WTC11 (cell line): Measurements from ENCODE around the gene ATG9B. TPM values are rescaled to one million over a fixed set of nuclear protein-coding genes. Genes with fewer than 3 reads are reported as not detected.
"Not testable (repeated sequence)": the region's sequence is repeated elsewhere in the genome, so short reads cannot be mapped to it uniquely, and the experiment has no call there.

Experiments
- ATAC-seq: fragments of 200-7000 bp; cut with Tn5 transposase; 2 replicates; pipeline ENCODE4 v1.10.0; 2021; ENCODE audit warnings: mild to moderate bottlenecking, moderate library complexity
- CTCF ChIA-PET: fragments of 300-600 bp; sonication (Branson Sonifier 250); formaldehyde crosslinking; loops from one replicate; lab custom pipeline; 2021; ENCODE audit warnings: antibody characterized with exemption; lab: Charles Lee
- POLR2A ChIA-PET: fragments of 350-600 bp; sonication (Branson Sonifier 250); formaldehyde crosslinking; loops from one replicate; lab custom pipeline; 2021; ENCODE audit warnings: antibody characterized with exemption; lab: Charles Lee
- DNase-seq: peaks from one replicate; pipeline ENCODE4 v3.0.0; 2021; ENCODE audit warnings: low spot score
- H3K27ac Mint-ChIP-seq: 2 replicates; pipeline ENCODE4 v1.8.0; 2021; ENCODE audit warnings: mixed read lengths
- H3K27me3 Mint-ChIP-seq: 2 replicates; pipeline ENCODE4 v1.8.0; 2021; ENCODE audit warnings: low read depth, mild to moderate bottlenecking, moderate library complexity, mixed read lengths
- H3K36me3 Mint-ChIP-seq: 2 replicates; pipeline ENCODE4 v1.8.0; 2021; ENCODE audit warnings: mixed read lengths
- H3K4me1 Mint-ChIP-seq: 2 replicates; pipeline ENCODE4 v1.8.0; 2022; ENCODE audit warnings: mixed read lengths
- H3K4me3 Mint-ChIP-seq: 2 replicates; pipeline ENCODE4 v1.8.0; 2021; ENCODE audit warnings: mild to moderate bottlenecking, moderate library complexity, mixed read lengths
- H3K9me3 Mint-ChIP-seq: 2 replicates; pipeline ENCODE4 v1.8.0; 2021; ENCODE audit warnings: mixed read lengths
- AFF4 ChIP-seq: sonication (generic); formaldehyde crosslinking; IDR thresholded peaks from 2 replicates; pipeline ENCODE4 v1.8.1; 2023; ENCODE audit warnings: mild to moderate bottlenecking, missing genetic modification reagents, borderline replicate concordance
- ATF2 ChIP-seq: sonication (generic); formaldehyde crosslinking; IDR thresholded peaks from 2 replicates; pipeline ENCODE4 v1.8.1; 2022; ENCODE audit warnings: low read depth, missing genetic modification reagents, borderline replicate concordance
- CBFB ChIP-seq: sonication (generic); formaldehyde crosslinking; IDR thresholded peaks from 2 replicates; pipeline ENCODE4 v1.8.1; 2022; ENCODE audit warnings: mild to moderate bottlenecking, low read depth, missing genetic modification reagents
- CREM ChIP-seq: sonication (generic); formaldehyde crosslinking; IDR thresholded peaks from 2 replicates; pipeline ENCODE4 v1.8.1; 2022; ENCODE audit warnings: mild to moderate bottlenecking, missing genetic modification reagents, moderate library complexity
- ESRRA ChIP-seq: sonication (generic); formaldehyde crosslinking; IDR thresholded peaks from 2 replicates; pipeline ENCODE4 v1.8.1; 2022; ENCODE audit warnings: mild to moderate bottlenecking, missing genetic modification reagents, borderline replicate concordance
- FOXK1 ChIP-seq: sonication (generic); formaldehyde crosslinking; IDR thresholded peaks from 2 replicates; pipeline ENCODE4 v1.8.0; 2022; ENCODE audit warnings: mild to moderate bottlenecking, moderate library complexity, missing genetic modification reagents
- GABPB1 ChIP-seq: sonication (generic); formaldehyde crosslinking; IDR thresholded peaks from 2 replicates; pipeline ENCODE4 v1.8.1; 2023; ENCODE audit warnings: mild to moderate bottlenecking, missing genetic modification reagents
- PRRX2 ChIP-seq: fragments of 250-450 bp; sonication (Bioruptor Pico); IDR thresholded peaks from 2 replicates; pipeline ENCODE4 v1.8.0; 2021; ENCODE audit warnings: mild to moderate bottlenecking
- RELA ChIP-seq: sonication (generic); formaldehyde crosslinking; IDR thresholded peaks from 2 replicates; pipeline ENCODE4 v1.8.1; 2022; ENCODE audit warnings: missing genetic modification reagents, mild to moderate bottlenecking, borderline replicate concordance
- TEAD4 ChIP-seq: sonication (generic); formaldehyde crosslinking; IDR thresholded peaks from 2 replicates; pipeline ENCODE4 v1.8.0; 2022; ENCODE audit warnings: mild to moderate bottlenecking, missing genetic modification reagents
- ZNF423 ChIP-seq: fragments of 250-450 bp; sonication (Bioruptor Pico); IDR thresholded peaks from 2 replicates; pipeline ENCODE4 v2.1.2; 2022; ENCODE audit warnings: mild to moderate bottlenecking, moderate library complexity
- ZNF425 ChIP-seq: fragments of 250-450 bp; sonication (Bioruptor Pico); conservative IDR thresholded peaks from 2 replicates; pipeline ENCODE4 v1.9.0; 2021; ENCODE audit warnings: mild to moderate bottlenecking
- total RNA-seq: library from RNA; stranded (reverse); gene quantifications from 3 replicates; pipeline ENCODE4 v1.2.3, GENCODE V29; 2021
- TF ChIP-seq, protein P1 (sequence below): fragments of 200-600 bp; IDR thresholded peaks from 2 replicates; pipeline ENCODE4 v1.8.0; 2022; ENCODE audit warnings: antibody characterized with exemption
- TF ChIP-seq, protein P2 (sequence below): sonication (generic); formaldehyde crosslinking; conservative IDR thresholded peaks from 2 replicates; pipeline ENCODE4 v1.8.1; 2023; ENCODE audit warnings: mild to moderate bottlenecking, low read depth, missing genetic modification reagents, moderate library complexity
- TF ChIP-seq, protein P3 (sequence below): sonication (generic); formaldehyde crosslinking; IDR thresholded peaks from 2 replicates; pipeline ENCODE4 v1.8.0; 2022; ENCODE audit warnings: mild to moderate bottlenecking, missing genetic modification reagents

The ATG9B gene
- total RNA-seq, 1 experiment from 2014 or later = 2.4 TPM

GRCh38 chr7:151026771-151027727 is 2.8 kb upstream of the ATG9B start:
- H3K4me3 Mint-ChIP-seq = peak overlapping the region; percentile 92
- peaks cover 13% of the 10 kb centered on the region for H3K27me3 Mint-ChIP-seq
- H3K36me3 Mint-ChIP-seq, H3K9me3 Mint-ChIP-seq, ATAC-seq, DNase-seq, POLR2A ChIA-PET: not testable (repeated sequence)
- 0 out of 2 replicates have a peak, but pooled peaks have one; percentile 6 for TF ChIP-seq FOXK1 (CRISPR knock-in tag)
- peaks cover 24% of the 10 kb centered on the region for H3K4me1 Mint-ChIP-seq
- CTCF ChIA-PET = interaction anchor here (1.0 to 3.5 kb wide), 11 partner anchors 9 to 97 kb away, joined by 4 to 75 read pairs (median 14); no protein-coding TSS in a partner anchor
- peak overlapping the region; percentile 78 for H3K27ac Mint-ChIP-seq

DNA sequence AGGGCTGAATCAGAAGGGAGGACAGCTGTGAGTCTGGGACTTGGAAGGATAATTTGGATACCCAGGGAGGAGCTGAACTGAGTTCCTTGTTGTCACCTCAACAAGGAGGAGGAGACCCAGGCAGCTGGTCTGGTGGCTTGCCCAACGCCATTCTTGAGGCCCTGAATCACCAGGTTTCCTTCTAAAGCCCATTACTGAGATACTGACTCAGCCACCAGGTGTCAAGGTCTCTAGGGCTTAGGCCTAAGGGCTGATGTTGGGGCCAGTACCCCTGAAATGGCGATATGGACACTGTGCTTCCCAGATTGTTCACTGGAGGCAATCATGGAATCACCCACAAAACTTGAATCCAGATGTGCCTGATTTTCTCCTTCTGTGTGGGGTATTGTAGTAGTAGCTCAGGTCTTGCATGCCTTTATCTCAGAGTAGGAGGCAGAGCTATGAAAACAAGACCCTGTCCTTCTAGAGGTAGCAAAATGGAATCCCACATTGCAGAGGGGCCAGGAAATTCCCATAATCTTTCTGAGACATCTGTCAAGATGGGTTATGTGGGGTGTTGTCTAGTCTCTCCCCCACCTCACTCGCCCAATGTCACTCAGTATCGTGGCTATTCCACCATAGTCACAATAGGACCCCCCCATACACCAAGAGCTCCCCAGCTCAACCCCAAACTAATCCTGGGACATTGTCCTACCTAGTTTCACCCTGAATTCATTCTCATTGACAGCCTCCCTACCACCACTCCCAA is 1.8 kb upstream of the ATG9B start:
- TF ChIP-seq TEAD4 = no peak
- TF ChIP-seq, protein P1, sequence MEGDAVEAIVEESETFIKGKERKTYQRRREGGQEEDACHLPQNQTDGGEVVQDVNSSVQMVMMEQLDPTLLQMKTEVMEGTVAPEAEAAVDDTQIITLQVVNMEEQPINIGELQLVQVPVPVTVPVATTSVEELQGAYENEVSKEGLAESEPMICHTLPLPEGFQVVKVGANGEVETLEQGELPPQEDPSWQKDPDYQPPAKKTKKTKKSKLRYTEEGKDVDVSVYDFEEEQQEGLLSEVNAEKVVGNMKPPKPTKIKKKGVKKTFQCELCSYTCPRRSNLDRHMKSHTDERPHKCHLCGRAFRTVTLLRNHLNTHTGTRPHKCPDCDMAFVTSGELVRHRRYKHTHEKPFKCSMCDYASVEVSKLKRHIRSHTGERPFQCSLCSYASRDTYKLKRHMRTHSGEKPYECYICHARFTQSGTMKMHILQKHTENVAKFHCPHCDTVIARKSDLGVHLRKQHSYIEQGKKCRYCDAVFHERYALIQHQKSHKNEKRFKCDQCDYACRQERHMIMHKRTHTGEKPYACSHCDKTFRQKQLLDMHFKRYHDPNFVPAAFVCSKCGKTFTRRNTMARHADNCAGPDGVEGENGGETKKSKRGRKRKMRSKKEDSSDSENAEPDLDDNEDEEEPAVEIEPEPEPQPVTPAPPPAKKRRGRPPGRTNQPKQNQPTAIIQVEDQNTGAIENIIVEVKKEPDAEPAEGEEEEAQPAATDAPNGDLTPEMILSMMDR = no peak
- TF ChIP-seq, all 79 proteins: peak for 0
- no peaks in the 10 kb centered on the region for H3K36me3 Mint-ChIP-seq
- H3K9me3 Mint-ChIP-seq = no peaks in the 10 kb centered on the region
- POLR2A ChIA-PET = no interaction called here
- CTCF ChIA-PET = interaction anchor here (1.2 to 3.5 kb wide), 4 partner anchors 8 to 63 kb away, joined by 3 to 75 read pairs (median 26); no protein-coding TSS in a partner anchor
- H3K4me3 Mint-ChIP-seq = no peak overlapping the region
- H3K4me1 Mint-ChIP-seq = peaks cover 24% of the 10 kb centered on the region
- DNase-seq (no peak), ATAC-seq (no peak)
- H3K27me3 Mint-ChIP-seq = peaks cover 22% of the 10 kb centered on the region
- H3K27ac Mint-ChIP-seq = no peak overlapping the region

DNA sequence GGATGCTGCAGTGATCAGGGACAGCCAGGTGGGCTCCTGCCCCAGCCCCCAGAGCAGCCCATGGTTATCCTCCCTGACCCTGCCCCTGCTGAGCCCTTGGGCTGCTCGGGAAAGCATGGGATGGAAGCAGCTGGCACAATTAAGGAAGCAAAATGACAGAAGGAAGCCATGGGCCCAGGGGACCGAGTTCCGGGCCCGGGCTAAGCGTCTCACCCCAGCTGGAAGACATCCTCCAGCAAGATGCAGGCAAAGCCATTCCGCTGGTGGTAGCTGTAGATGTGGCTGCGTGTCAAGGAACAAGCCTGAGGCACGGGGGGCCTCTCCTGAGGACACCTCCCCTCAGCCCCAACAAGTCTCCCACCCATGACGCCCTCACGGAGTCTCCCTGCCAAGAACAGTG is 1.1 kb downstream of the ATG9B start:
- Mint-ChIP-seq H3K4me1 (peaks cover 39% of the 10 kb centered on the region), H3K27ac (no peak overlapping the region), H3K4me3 (no peak overlapping the region), H3K27me3 (peaks cover 51% of the 10 kb centered on the region), H3K9me3 (no peaks in the 10 kb centered on the region), H3K36me3 (no peaks in the 10 kb centered on the region)
- ChIA-PET POLR2A (no interaction called here), CTCF (interaction anchor here (1.5 kb wide), 1 partner anchor 13 kb away, joined by 3 read pairs; no protein-coding TSS in a partner anchor)
- no peak for DNase-seq
- no peak for ATAC-seq
- TF ChIP-seq PRRX2 (no peak), ATF2 (CRISPR knock-in tag) (no peak), ZNF423 (CRISPR knock-in tag) (no peak), CBFB (CRISPR knock-in tag) (no peak), AFF4 (CRISPR knock-in tag) (no peak), RELA (CRISPR knock-in tag) (no peak), GABPB1 (CRISPR knock-in tag) (no peak), ZNF425 (no peak), CREM (CRISPR knock-in tag) (no peak), ESRRA (CRISPR knock-in tag) (no peak)
- TF ChIP-seq, protein P2, sequence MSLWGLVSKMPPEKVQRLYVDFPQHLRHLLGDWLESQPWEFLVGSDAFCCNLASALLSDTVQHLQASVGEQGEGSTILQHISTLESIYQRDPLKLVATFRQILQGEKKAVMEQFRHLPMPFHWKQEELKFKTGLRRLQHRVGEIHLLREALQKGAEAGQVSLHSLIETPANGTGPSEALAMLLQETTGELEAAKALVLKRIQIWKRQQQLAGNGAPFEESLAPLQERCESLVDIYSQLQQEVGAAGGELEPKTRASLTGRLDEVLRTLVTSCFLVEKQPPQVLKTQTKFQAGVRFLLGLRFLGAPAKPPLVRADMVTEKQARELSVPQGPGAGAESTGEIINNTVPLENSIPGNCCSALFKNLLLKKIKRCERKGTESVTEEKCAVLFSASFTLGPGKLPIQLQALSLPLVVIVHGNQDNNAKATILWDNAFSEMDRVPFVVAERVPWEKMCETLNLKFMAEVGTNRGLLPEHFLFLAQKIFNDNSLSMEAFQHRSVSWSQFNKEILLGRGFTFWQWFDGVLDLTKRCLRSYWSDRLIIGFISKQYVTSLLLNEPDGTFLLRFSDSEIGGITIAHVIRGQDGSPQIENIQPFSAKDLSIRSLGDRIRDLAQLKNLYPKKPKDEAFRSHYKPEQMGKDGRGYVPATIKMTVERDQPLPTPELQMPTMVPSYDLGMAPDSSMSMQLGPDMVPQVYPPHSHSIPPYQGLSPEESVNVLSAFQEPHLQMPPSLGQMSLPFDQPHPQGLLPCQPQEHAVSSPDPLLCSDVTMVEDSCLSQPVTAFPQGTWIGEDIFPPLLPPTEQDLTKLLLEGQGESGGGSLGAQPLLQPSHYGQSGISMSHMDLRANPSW (CRISPR knock-in tag) = no peak
- TF ChIP-seq, protein P3, sequence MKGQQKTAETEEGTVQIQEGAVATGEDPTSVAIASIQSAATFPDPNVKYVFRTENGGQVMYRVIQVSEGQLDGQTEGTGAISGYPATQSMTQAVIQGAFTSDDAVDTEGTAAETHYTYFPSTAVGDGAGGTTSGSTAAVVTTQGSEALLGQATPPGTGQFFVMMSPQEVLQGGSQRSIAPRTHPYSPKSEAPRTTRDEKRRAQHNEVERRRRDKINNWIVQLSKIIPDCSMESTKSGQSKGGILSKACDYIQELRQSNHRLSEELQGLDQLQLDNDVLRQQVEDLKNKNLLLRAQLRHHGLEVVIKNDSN (CRISPR knock-in tag) = no peak
